Measurements from ENCODE around the gene SMAD6. TPM values are rescaled to one million over a fixed set of nuclear protein-coding genes. Genes with fewer than 3 reads are reported as not detected.

The SMAD6 gene
- total RNA-seq, 1 donor, result 31.8 TPM

- Histone ChIP-seq H3K9me3 (ENCODE audit: low read depth, low read length) (no peaks in the 10 kb centered on the region), H2AFZ (ENCODE audit: low read length) (no peak overlapping the region), H3K79me2 (ENCODE audit: insufficient read depth, low read length) (peaks cover 87% of the 10 kb centered on the region), H3K27me3 (ENCODE audit: insufficient read depth, low read length) (no peaks in the 10 kb centered on the region), H4K20me1 (ENCODE audit: insufficient read depth, low read length) (peaks cover 57% of the 10 kb centered on the region), H3K36me3 (ENCODE audit: insufficient read depth, low read length) (peaks cover 5% of the 10 kb centered on the region), H3K27ac (ENCODE audit: low read depth, low read length) (peak overlapping the region; percentile 64), H3K4me2 (ENCODE audit: insufficient read depth, low read length) (peak overlapping the region; percentile 29), H3K4me1 (ENCODE audit: insufficient read depth, low read length) (peaks cover 67% of the 10 kb centered on the region), H3K4me3 (ENCODE audit: insufficient read depth, low read length) (no peak overlapping the region)
- DNase-seq (ENCODE audit: insufficient read length, low spot score, missing footprints), result peak; percentile 93
- no peak for TF ChIP-seq CTCF (IDR thresholded peaks at IDR 0.05; ENCODE audit: extremely low read depth, low read depth, low read length)
Measured at GRCh38 chr15:66761726-66762595, 59.9 kb downstream of the SMAD6 start.

- no peak overlapping the region for H3K4me3 ChIP-seq (ENCODE audit: insufficient read depth, low read length)
- H3K27me3 ChIP-seq (ENCODE audit: insufficient read depth, low read length), result no peaks in the 10 kb centered on the region
- H3K27ac ChIP-seq (ENCODE audit: low read depth, low read length), result peak overlapping the region; percentile 29
- peak overlapping the region; percentile 0 for H3K4me2 ChIP-seq (ENCODE audit: insufficient read depth, low read length)
- DNase-seq (ENCODE audit: insufficient read length, low spot score, missing footprints), result peak; percentile 53
- H3K9me3 ChIP-seq (ENCODE audit: low read depth, low read length), result no peaks in the 10 kb centered on the region
- H3K36me3 ChIP-seq (ENCODE audit: insufficient read depth, low read length), result peaks cover 5% of the 10 kb centered on the region
- peaks cover 68% of the 10 kb centered on the region for H4K20me1 ChIP-seq (ENCODE audit: insufficient read depth, low read length)
- H3K79me2 ChIP-seq (ENCODE audit: insufficient read depth, low read length), result peaks cover 86% of the 10 kb centered on the region
- no peak overlapping the region for H2AFZ ChIP-seq (ENCODE audit: low read length)
- no peak for TF ChIP-seq CTCF (IDR thresholded peaks at IDR 0.05; ENCODE audit: extremely low read depth, low read depth, low read length)
- peaks cover 63% of the 10 kb centered on the region for H3K4me1 ChIP-seq (ENCODE audit: insufficient read depth, low read length)
Measured at GRCh38 chr15:66763186-66764071, 61.4 kb downstream of the SMAD6 start.

- Histone ChIP-seq H2AFZ (ENCODE audit: low read length) (no peak overlapping the region), H4K20me1 (ENCODE audit: insufficient read depth, low read length) (peaks cover 75% of the 10 kb centered on the region), H3K4me2 (ENCODE audit: insufficient read depth, low read length) (no peak overlapping the region), H3K4me3 (ENCODE audit: insufficient read depth, low read length) (no peak overlapping the region), H3K36me3 (ENCODE audit: insufficient read depth, low read length) (peaks cover 5% of the 10 kb centered on the region), H3K9me3 (ENCODE audit: low read depth, low read length) (no peaks in the 10 kb centered on the region), H3K27me3 (ENCODE audit: insufficient read depth, low read length) (no peaks in the 10 kb centered on the region), H3K27ac (ENCODE audit: low read depth, low read length) (no peak overlapping the region), H3K4me1 (ENCODE audit: insufficient read depth, low read length) (peaks cover 61% of the 10 kb centered on the region), H3K79me2 (ENCODE audit: insufficient read depth, low read length) (peaks cover 88% of the 10 kb centered on the region)
- no peak for TF ChIP-seq CTCF (IDR thresholded peaks at IDR 0.05; ENCODE audit: extremely low read depth, low read depth, low read length)
- DNase-seq (ENCODE audit: insufficient read length, low spot score, missing footprints), result no peak
Measured at GRCh38 chr15:66764072-66764786, 62.2 kb downstream of the SMAD6 start.

Data from osteoblast (primary cell).